GM12891 (cell line): ENCODE results near the gene CDH5.

Experiments used
- POLR2A ChIP-seq: IDR thresholded peaks from 2 replicates; pipeline ENCODE4 v1.6.1; 2011; ENCODE audit warnings: low read depth, low read length, control low read depth
- POLR2AphosphoS5 ChIP-seq: IDR thresholded peaks from 2 replicates; pipeline ENCODE4 v1.6.1; 2011; ENCODE audit warnings: low read depth, low read length, control low read depth
- POU2F2 ChIP-seq: IDR thresholded peaks from 2 replicates; pipeline ENCODE4 v1.6.1; 2011; ENCODE audit warnings: low read depth, mild to moderate bottlenecking, control low read depth, low read length, moderate library complexity

GRCh38 chr16:66369055-66369592, 2.6 kb downstream of the CDH5 start:
- no peak for TF ChIP-seq POLR2A
- TF ChIP-seq POLR2AphosphoS5, result no peak
- no peak for TF ChIP-seq POU2F2
